ENCODE data around the gene ELMO1.

ELMO1 gene

DNA sequence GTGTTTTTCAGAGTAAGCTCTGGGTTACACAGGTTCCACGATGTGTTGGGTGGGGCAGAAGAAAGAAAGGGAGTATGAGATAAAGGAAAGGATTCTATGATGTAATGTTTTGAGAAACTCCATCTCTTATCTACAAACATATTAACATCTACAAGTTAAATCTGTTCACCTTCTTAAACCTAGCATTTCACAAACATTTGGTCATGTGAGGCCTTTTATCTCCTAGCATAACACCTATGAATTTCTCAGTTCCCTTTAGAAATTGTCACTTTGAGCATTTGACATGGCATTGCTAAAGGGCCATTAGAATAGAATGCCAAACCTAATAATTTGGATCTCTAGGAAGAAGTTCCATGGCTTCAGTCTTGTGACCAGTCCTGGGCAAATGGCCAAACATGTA is 507.3 kb downstream of the ELMO1 start:
- Histone ChIP-seq H2AK5ac (ENCODE audit: low read length) (no peak overlapping the region), H3K4me1 (ENCODE audit: control insufficient read depth in 1 of 2, insufficient read depth in 2 of 2, low read length in 2 of 2) (peaks cover 0 to 2% of the 10 kb centered on the region in 2 experiments), H3K79me1 (ENCODE audit: low read length) (no peaks in the 10 kb centered on the region), H3K9ac (ENCODE audit: low read length) (no peak overlapping the region), H3K4ac (ENCODE audit: low read depth, low read length) (no peak overlapping the region), H4K8ac (ENCODE audit: low read depth, low read length) (no peak overlapping the region), H3K79me2 (ENCODE audit: control insufficient read depth, insufficient read depth, low read length, poor library complexity) (no peaks in the 10 kb centered on the region), H3K36me3 (ENCODE audit: control insufficient read depth in 1 of 2, insufficient read depth in 2 of 2, low read length in 2 of 2) (peaks cover 3% of the 10 kb centered on the region in 2 experiments), H3K14ac (ENCODE audit: low read length) (no peak overlapping the region), H2BK120ac (ENCODE audit: insufficient read depth, low read length, poor library complexity) (no peak overlapping the region), H2AFZ (ENCODE audit: insufficient read depth, low read length, poor library complexity) (no peak overlapping the region), H3K4me3 (ENCODE audit: low read depth, low read length) (no peak overlapping the region), H4K12ac (ENCODE audit: low read depth, low read length) (no peak overlapping the region), H3K18ac (ENCODE audit: low read length) (no peak overlapping the region), H2BK12ac (ENCODE audit: low read length) (no peak overlapping the region), H3K27me3 (ENCODE audit: insufficient read depth, low read length) (no peaks in the 10 kb centered on the region), H2BK5ac (ENCODE audit: low read depth, low read length, poor library complexity) (no peak overlapping the region), H3K9me3 (ENCODE audit: insufficient read depth, low read depth, low read length) (peaks cover 7% of the 10 kb centered on the region), H3K23ac (ENCODE audit: low read length) (no peak overlapping the region), H3K4me2 (ENCODE audit: low read length) (no peak overlapping the region), H3K27ac (ENCODE audit: low read depth, low read length) (no peak overlapping the region), H4K91ac (ENCODE audit: low read depth, low read length) (no peak overlapping the region)
- DNase-seq, result peak in 1 of 2 donors; percentile 20
- no CpG with 5 or more reads among the region's 1 CpG for WGBS (ENCODE audit: extremely low coverage, insufficient coverage, insufficient read length)

DNA sequence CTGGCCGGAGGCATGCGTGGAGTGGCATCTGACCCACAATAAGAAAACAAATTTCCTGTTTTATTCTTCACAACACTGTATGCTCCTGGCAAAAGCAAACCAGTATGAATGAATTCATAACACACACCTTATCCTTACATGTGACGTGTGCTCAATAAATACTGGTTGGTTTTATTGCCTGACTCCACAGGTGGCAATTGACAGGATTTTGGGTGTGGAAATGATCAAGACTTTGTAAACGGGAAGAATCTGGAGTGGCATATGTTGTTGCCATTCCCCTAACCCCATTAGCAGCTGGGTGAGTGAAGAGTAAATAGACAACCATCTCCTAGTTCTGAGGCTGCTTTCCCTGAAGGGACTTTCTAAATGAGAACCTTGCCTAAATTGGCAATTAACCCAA is 508.8 kb downstream of the ELMO1 start:
- Histone ChIP-seq H4K12ac (ENCODE audit: low read depth, low read length) (no peak overlapping the region), H2BK120ac (ENCODE audit: insufficient read depth, low read length, poor library complexity) (no peak overlapping the region), H3K27me3 (ENCODE audit: insufficient read depth, low read length) (no peaks in the 10 kb centered on the region), H3K4me1 (ENCODE audit: control insufficient read depth in 1 of 2, insufficient read depth in 2 of 2, low read length in 2 of 2) (no peaks in the 10 kb centered on the region), H3K9me3 (ENCODE audit: insufficient read depth, low read depth, low read length) (peaks cover 9% of the 10 kb centered on the region), H2BK5ac (ENCODE audit: low read depth, low read length, poor library complexity) (no peak overlapping the region), H3K4me2 (ENCODE audit: low read length) (no peak overlapping the region), H3K36me3 (ENCODE audit: control insufficient read depth in 1 of 2, insufficient read depth in 2 of 2, low read length in 2 of 2) (peaks cover 3% of the 10 kb centered on the region in 2 experiments), H3K14ac (ENCODE audit: low read length) (no peak overlapping the region), H4K8ac (ENCODE audit: low read depth, low read length) (no peak overlapping the region), H3K9ac (ENCODE audit: low read length) (no peak overlapping the region), H2AFZ (ENCODE audit: insufficient read depth, low read length, poor library complexity) (no peak overlapping the region), H3K79me1 (ENCODE audit: low read length) (no peaks in the 10 kb centered on the region), H3K79me2 (ENCODE audit: control insufficient read depth, insufficient read depth, low read length, poor library complexity) (no peaks in the 10 kb centered on the region), H3K27ac (ENCODE audit: low read depth, low read length) (no peak overlapping the region), H3K23ac (ENCODE audit: low read length) (no peak overlapping the region), H3K18ac (ENCODE audit: low read length) (no peak overlapping the region), H2BK12ac (ENCODE audit: low read length) (no peak overlapping the region), H2AK5ac (ENCODE audit: low read length) (no peak overlapping the region), H4K91ac (ENCODE audit: low read depth, low read length) (no peak overlapping the region), H3K4me3 (ENCODE audit: low read depth, low read length) (no peak overlapping the region), H3K4ac (ENCODE audit: low read depth, low read length) (no peak overlapping the region)
- no peak for DNase-seq
- no CpG with 5 or more reads among the region's 4 CpGs for WGBS (ENCODE audit: extremely low coverage, insufficient coverage, insufficient read length)

DNA sequence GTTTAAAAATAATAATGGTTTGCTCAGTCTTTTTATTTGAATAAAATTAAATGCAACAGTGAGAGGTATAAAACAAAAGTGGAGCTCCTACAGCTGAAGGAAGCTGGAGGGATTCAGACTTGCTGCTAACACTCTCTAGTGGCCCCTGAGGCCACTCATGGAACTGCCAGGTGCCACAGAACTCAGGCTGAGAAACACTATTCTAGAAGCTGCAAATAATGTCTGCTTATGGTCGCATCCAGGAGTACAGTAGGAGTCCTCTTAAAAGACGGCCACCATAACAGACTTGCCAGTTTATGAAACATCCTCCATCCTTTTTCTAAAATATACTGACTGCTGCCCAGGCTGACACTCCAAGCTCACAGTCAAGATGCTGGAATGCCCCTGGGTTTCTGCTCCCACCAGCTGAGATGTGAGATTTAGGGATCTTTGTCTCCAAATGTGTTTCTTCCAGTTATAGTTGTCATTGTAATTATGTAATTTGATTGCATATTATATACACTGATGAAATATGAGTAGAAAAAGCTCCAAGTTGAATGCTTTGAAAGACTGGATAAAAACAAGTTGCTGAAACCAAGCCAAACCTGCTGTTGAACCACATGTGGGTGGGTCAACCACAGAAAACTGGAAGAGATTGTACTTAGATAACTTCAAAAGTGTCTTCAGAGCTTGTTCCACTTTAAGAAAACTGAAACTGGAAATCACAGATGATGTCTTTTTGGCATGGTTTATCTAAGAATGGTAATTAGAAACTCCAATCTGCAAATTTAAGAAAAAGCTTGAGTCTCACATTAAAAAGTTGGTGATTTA is 510.7 kb downstream of the ELMO1 start:
- Histone ChIP-seq H3K14ac (ENCODE audit: low read length) (no peak overlapping the region), H2BK120ac (ENCODE audit: insufficient read depth, low read length, poor library complexity) (no peak overlapping the region), H3K79me2 (ENCODE audit: control insufficient read depth, insufficient read depth, low read length, poor library complexity) (no peaks in the 10 kb centered on the region), H3K9me3 (ENCODE audit: insufficient read depth, low read depth, low read length) (peaks cover 9% of the 10 kb centered on the region), H2BK12ac (ENCODE audit: low read length) (no peak overlapping the region), H3K4me3 (ENCODE audit: low read depth, low read length) (no peak overlapping the region), H3K27ac (ENCODE audit: low read depth, low read length) (no peak overlapping the region), H4K91ac (ENCODE audit: low read depth, low read length) (no peak overlapping the region), H3K9ac (ENCODE audit: low read length) (no peak overlapping the region), H3K79me1 (ENCODE audit: low read length) (peaks cover 2% of the 10 kb centered on the region), H4K12ac (ENCODE audit: low read depth, low read length) (no peak overlapping the region), H2AK5ac (ENCODE audit: low read length) (no peak overlapping the region), H3K18ac (ENCODE audit: low read length) (no peak overlapping the region), H3K36me3 (ENCODE audit: control insufficient read depth in 1 of 2, insufficient read depth in 2 of 2, low read length in 2 of 2) (peaks cover 3% of the 10 kb centered on the region in 2 experiments), H3K4ac (ENCODE audit: low read depth, low read length) (no peak overlapping the region), H3K23ac (ENCODE audit: low read length) (no peak overlapping the region), H2AFZ (ENCODE audit: insufficient read depth, low read length, poor library complexity) (no peak overlapping the region), H3K4me2 (ENCODE audit: low read length) (no peak overlapping the region), H4K8ac (ENCODE audit: low read depth, low read length) (no peak overlapping the region), H2BK5ac (ENCODE audit: low read depth, low read length, poor library complexity) (no peak overlapping the region), H3K27me3 (ENCODE audit: insufficient read depth, low read length) (no peaks in the 10 kb centered on the region), H3K4me1 (ENCODE audit: control insufficient read depth in 1 of 2, insufficient read depth in 2 of 2, low read length in 2 of 2) (peaks cover 2% of the 10 kb centered on the region in 2 experiments)
- no peak for DNase-seq
- whole genome bisulfite sequencing (ENCODE audit: extremely low coverage, insufficient coverage, insufficient read length), result no CpG with 5 or more reads among the region's 2 CpGs

DNA sequence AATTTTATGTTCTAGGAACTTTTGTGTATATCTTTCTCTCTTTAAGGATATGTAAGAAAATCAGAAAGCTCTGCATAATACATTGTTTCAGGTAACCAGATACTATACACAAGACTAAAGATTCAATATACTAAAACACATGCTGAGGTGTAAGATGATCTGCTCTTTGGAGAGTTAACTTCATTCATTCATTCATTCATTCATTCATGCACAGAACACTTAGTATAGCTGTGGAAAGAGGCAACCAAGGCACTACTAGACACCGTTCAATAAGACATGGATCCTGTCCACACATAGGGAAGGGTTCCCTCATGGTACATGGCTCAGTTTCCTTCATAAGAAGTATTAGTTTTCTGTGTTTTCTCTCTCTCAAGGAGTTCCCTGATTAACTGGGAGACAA is 516.8 kb downstream of the ELMO1 start:
- Histone ChIP-seq H3K18ac (ENCODE audit: low read length) (no peak overlapping the region), H4K8ac (ENCODE audit: low read depth, low read length) (no peak overlapping the region), H2BK5ac (ENCODE audit: low read depth, low read length, poor library complexity) (no peak overlapping the region), H2BK120ac (ENCODE audit: insufficient read depth, low read length, poor library complexity) (no peak overlapping the region), H2AFZ (ENCODE audit: insufficient read depth, low read length, poor library complexity) (no peak overlapping the region), H2AK5ac (ENCODE audit: low read length) (no peak overlapping the region), H3K36me3 (ENCODE audit: control insufficient read depth in 1 of 2, insufficient read depth in 2 of 2, low read length in 2 of 2) (no peaks in the 10 kb centered on the region), H3K4me2 (ENCODE audit: low read length) (no peak overlapping the region), H3K27ac (ENCODE audit: low read depth, low read length) (no peak overlapping the region), H3K79me1 (ENCODE audit: low read length) (peaks cover 2% of the 10 kb centered on the region), H3K14ac (ENCODE audit: low read length) (no peak overlapping the region), H2BK12ac (ENCODE audit: low read length) (no peak overlapping the region), H4K91ac (ENCODE audit: low read depth, low read length) (no peak overlapping the region), H3K4me3 (ENCODE audit: low read depth, low read length) (no peak overlapping the region), H3K4ac (ENCODE audit: low read depth, low read length) (no peak overlapping the region), H3K4me1 (ENCODE audit: control insufficient read depth in 1 of 2, insufficient read depth in 2 of 2, low read length in 2 of 2) (peaks cover 5 to 6% of the 10 kb centered on the region in 2 experiments), H3K9me3 (ENCODE audit: insufficient read depth, low read depth, low read length) (peaks cover 4% of the 10 kb centered on the region), H3K23ac (ENCODE audit: low read length) (no peak overlapping the region), H3K79me2 (ENCODE audit: control insufficient read depth, insufficient read depth, low read length, poor library complexity) (no peaks in the 10 kb centered on the region), H4K12ac (ENCODE audit: low read depth, low read length) (no peak overlapping the region), H3K9ac (ENCODE audit: low read length) (no peak overlapping the region), H3K27me3 (ENCODE audit: insufficient read depth, low read length) (no peaks in the 10 kb centered on the region)
- DNase-seq, result no peak
- WGBS (ENCODE audit: extremely low coverage, insufficient coverage, insufficient read length), result no CpG with 5 or more reads among the region's 1 CpG

All from trophoblast cell (in vitro differentiated cells and primary cell).